CD4-positive, alpha-beta T cell treated with Interleukin-6 at 100 ng/mL for 8 hours (primary cell): ENCODE results near the gene SPACA7.

Experiments
- DNase-seq: peaks from one replicate; pipeline ENCODE4 v3.0.0-alpha.2; 2020; ENCODE audit warnings: mixed read lengths, low spot score

Gene SPACA7

GRCh38 chr13:112466132-112467058, 90.2 kb downstream of the SPACA7 start:
- DNase-seq = no peak

DNA sequence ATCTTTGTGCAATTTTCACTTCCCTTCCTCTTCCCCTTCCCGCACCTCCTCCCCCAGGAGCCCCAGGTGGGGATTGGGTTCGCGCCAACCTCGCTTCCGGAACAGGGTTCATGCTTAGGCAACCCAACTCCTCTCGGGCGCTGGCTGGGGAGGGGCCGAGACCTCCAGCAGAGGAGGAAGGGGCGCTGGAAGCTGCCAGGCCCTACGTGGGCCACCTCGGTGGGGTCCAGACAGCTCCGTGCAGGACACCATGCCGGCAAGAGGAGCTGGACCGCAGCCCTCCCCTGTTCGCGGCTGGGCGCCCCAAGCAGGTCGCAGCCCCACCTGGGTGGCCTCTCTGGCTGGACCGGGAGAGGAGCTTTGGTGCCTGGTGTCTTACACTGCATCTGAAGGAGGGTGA, 91.1 kb downstream of the SPACA7 start:
- DNase-seq = no peak

DNA sequence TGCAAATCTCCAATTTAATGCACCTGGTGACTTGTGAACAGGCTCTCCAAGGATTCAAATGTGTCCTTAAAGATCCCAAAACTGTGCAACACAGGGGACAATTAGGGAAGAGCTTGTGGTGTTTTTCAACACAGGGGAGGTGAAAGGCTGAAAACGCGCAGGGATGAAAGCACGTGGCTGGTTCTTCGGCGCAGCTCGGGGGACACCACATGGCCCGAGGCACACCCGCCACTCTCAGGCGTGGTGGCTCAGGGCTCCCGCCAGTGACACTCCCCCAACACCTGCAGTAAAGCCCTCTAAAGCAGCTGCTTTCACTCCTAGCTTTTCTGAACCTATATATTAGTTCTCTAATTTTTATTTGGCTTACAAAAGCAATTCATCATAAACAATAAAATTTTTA, 91.9 kb downstream of the SPACA7 start:
- DNase-seq = no peak

GRCh38 chr13:112469071-112469745, 93.1 kb downstream of the SPACA7 start:
- DNase-seq = no peak

DNA sequence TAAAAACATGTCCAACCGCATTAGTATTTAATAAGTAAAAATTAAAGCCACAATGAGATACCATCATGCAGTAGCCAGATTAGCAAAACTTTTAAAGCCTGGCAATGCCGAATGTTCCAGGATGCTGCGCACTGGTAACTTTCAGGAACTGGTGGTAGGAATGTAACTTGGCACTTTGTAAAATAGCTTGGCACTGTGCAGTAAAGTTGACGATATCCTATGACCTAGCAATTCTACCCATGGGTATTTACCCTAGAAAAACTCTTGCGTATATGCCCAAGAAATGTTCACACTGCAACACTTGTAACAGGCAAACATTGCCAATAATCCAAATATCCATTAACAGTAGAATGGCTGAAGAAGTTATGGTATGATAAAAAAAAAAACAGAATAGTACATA, 97.7 kb downstream of the SPACA7 start:
- no peak for DNase-seq

- no peak for DNase-seq
These were observed 98.7 kb downstream of the SPACA7 start for GRCh38 chr13:112474869-112475268.

GRCh38 chr13:112475889-112476288, 99.7 kb downstream of the SPACA7 start:
- no peak for DNase-seq

DNA sequence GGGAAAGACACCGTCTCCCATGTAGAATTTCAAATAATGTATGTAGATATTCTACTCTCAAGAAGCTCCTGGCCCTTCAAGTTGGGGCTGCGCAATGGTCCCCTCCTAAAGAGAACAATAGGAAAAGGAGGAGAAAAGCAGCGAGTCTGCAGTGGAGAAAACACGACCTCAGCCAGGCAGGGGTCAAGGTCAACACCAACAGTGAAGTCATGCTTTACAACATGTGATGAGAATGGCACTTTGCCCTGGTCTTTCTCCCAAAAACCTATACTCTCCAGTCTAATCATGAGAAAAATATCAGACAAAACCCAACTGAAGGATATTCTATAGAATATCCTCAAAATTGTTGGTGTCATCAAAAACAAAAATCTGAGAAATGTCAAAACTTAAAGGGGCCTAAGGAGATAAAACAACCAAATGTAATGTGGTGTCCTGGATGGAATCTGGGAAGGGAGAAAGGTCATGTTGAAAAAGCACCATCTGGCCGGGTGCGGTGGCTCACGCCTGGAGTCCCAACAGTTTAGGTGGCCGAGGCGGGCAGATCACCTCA, 101.0 kb downstream of the SPACA7 start:
- no peak for DNase-seq

DNA sequence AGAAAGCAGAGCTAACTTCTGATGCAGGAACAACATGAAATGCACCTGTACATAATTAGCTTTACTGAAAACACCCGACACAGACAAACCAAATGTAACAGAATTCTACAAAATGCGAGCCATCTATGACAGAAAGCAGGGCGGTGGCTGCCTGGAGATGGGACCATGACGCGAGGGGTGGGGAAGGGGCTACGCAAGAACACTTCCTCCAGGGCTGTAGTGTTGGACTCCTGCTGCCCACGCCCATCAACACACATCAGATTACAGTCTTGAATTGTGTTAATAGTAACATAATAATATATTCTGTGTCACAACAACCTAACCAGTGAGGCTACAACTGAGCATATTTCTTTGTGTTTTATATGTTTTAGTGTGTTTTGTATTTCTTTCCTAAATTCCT, 103.2 kb downstream of the SPACA7 start:
- DNase-seq = no peak

DNA sequence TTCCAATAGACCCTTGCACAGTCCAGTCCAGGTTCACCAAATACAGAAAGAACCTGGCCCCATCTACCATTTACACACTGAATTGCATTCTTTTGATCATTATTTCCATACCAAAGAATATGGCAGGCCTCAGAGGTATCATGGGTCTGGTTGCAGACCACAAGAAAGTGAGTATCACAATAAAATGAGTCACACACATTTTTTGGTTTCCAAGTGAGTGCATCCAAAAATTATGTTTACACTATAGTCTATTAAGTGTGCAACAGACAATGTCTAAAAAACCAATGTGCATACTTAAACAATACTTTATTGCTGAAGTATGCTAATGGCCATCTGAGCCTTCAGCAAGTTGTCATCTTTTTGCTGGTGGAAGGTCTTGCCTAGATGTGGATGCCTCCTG, 105.3 kb downstream of the SPACA7 start:
- DNase-seq = no peak

- no peak for DNase-seq
These were observed 107.1 kb downstream of the SPACA7 start for GRCh38 chr13:112483299-112483698.
